Lower leg skin (tissue), 3 donors: Measurements from ENCODE around the gene ACACA.

Experiments
- CTCF ChIP-seq, 3 donors: fragments of 450-650 bp; IDR thresholded peaks; one replicate each; pipeline ENCODE4 v1.5.1; 2016; ENCODE audit warnings: antibody characterized with exemption in 3 of 3, mild to moderate bottlenecking in 3 of 3, moderate library complexity in 2 of 3
- POLR2A ChIP-seq, 2 donors: fragments of 450-650 bp; IDR thresholded peaks; one replicate each; pipeline ENCODE4 v1.6.1; 2016 to 2017; ENCODE audit warnings: antibody characterized with exemption in 2 of 2, mild to moderate bottlenecking in 1 of 2, moderate library complexity in 1 of 2

DNA sequence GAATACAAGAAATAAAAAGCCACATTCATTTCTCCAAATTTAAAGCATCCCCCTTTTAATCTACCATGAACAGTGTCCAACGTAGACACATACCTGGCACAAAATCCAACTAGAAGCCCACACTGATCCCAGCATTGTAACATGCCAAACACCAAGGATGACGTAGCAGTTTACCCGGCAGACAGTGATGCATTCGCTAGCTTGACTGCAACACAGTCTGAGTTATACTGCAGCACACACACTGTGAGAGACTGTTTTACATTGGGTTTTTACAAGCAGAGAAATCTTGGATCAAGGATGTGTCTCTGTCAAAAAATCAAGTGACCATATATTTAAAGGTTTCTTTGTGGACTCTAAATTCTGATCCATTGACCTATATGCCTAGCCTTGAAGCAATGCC, 105.3 kb downstream of the ACACA start:
- no peak for TF ChIP-seq CTCF (IDR thresholded peaks at IDR 0.05)
- no peak for TF ChIP-seq POLR2A (IDR thresholded peaks at IDR 0.05)
